Activated B cell treated with CpG ODN at 0.5 μM for 24 hours (primary cell): Measurements from ENCODE around the gene RMI2. TPM values are rescaled to one million over a fixed set of nuclear protein-coding genes. Genes with fewer than 3 reads are reported as not detected.

Experiments used
- ATAC-seq: fragments of 200-7000 bp; cut with Tn5 transposase; one replicate; pipeline ENCODE4 v1.10.0; 2021; ENCODE audit warnings: low read depth, mild to moderate bottlenecking, moderate library complexity
- CTCF ChIA-PET: fragments of 350-600 bp; sonication (Branson Sonifier 250); formaldehyde crosslinking; loops from one replicate; lab custom pipeline; 2021; ENCODE audit warnings: antibody characterized with exemption; lab: Charles Lee
- POLR2A ChIA-PET: fragments of 350-600 bp; sonication (Branson Sonifier 250); formaldehyde crosslinking; loops from one replicate; lab custom pipeline; 2021; ENCODE audit warnings: antibody characterized with exemption; lab: Charles Lee
- DNase-seq: peaks from one replicate; pipeline ENCODE4 v3.0.0; 2022
- H3K27ac Mint-ChIP-seq: one replicate; pipeline ENCODE4 v1.8.0; 2020; ENCODE audit warnings: mixed read lengths
- H3K27me3 Mint-ChIP-seq: one replicate; pipeline ENCODE4 v1.8.0; 2021; ENCODE audit warnings: mixed read lengths
- H3K36me3 Mint-ChIP-seq: one replicate; pipeline ENCODE4 v1.8.0; 2021; ENCODE audit warnings: low read depth, mixed read lengths
- H3K4me1 Mint-ChIP-seq: one replicate; pipeline ENCODE4 v1.8.0; 2021; ENCODE audit warnings: mixed read lengths
- H3K4me3 Mint-ChIP-seq: one replicate; pipeline ENCODE4 v1.8.0; 2020; ENCODE audit warnings: mild to moderate bottlenecking, mixed read lengths
- H3K9me3 Mint-ChIP-seq: one replicate; pipeline ENCODE4 v1.8.0; 2020; ENCODE audit warnings: mixed read lengths
- CTCF ChIP-seq: fragments of 200-600 bp; IDR thresholded peaks from one replicate; pipeline ENCODE4 v1.8.0; 2022; ENCODE audit warnings: antibody characterized with exemption, mild to moderate bottlenecking
- intact Hi-C: fragments of 100-400 bp; cut with micrococcal nuclease; formaldehyde crosslinking; loops from one replicate; pipeline ENCODE4 v1.15.1; 2024
- total RNA-seq: library from RNA; stranded (reverse); gene quantifications from 2 replicates; pipeline ENCODE4 v1.2.3, GENCODE V29; 2022

RMI2 gene
- total RNA-seq, 1 donor from 2014 or later, result 8.1 TPM

DNA sequence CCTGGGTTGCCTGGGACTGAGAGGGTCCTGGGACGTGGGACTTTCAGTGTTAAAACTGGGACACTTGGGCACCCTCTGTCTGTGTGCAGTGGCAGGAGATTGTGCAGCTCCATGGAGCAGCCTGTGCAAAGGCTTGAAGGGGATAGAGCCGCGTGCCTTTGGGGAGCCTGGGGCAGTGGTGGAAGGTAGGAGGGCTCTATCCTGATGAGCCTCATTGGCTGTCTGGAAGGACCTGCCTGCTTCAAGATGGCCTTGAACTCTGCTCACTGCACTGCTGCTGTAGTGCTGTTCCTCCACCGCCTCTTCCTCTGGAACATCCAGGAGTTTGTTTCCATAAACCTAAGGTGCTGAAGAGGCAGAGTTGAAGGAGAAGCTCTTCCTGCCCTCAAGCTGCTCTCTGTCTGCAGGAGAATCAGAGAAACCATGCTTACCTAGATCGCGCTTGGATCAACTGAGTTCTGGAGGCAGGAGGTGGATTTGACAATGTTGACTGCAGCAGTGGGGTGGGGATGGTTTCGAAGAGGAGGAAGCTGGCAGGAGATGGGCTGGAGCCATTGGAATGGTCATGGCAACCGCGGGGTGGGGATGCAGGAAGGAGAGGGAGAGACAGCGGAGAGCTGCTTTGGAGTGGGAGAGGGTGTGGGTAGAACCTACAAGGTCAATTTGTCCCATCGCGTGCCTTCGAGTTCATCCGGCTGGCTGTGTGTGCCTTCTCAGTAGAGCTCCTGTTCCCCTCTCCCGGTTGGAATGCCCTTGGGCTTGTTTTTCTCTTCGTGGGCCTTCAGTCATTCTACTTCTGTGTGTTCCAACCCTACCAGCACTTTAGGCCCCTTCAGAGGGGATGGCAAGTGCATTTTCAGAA lies 3.7 kb downstream of the RMI2 start:
- intact Hi-C loops, result no loop called here
- Mint-ChIP-seq H3K27me3 (no peaks in the 10 kb centered on the region), H3K9me3 (no peaks in the 10 kb centered on the region), H3K27ac (no peak overlapping the region), H3K36me3 (peaks cover 12% of the 10 kb centered on the region), H3K4me1 (peaks cover 62% of the 10 kb centered on the region), H3K4me3 (no peak overlapping the region)
- CTCF ChIA-PET, result interaction anchor here (2.0 kb wide), 1 partner anchor 94 kb away, joined by 8 read pairs; the partner anchor contains the start of gene SOCS1
- DNase-seq, result no peak
- no peak for TF ChIP-seq CTCF
- POLR2A ChIA-PET, result interaction anchor here (0.6 to 12.5 kb wide), 3 partner anchors 22 to 92 kb away, joined by 4 to 252 read pairs (median 6); partner anchors contain the start of gene SOCS1
- no peak for ATAC-seq

DNA sequence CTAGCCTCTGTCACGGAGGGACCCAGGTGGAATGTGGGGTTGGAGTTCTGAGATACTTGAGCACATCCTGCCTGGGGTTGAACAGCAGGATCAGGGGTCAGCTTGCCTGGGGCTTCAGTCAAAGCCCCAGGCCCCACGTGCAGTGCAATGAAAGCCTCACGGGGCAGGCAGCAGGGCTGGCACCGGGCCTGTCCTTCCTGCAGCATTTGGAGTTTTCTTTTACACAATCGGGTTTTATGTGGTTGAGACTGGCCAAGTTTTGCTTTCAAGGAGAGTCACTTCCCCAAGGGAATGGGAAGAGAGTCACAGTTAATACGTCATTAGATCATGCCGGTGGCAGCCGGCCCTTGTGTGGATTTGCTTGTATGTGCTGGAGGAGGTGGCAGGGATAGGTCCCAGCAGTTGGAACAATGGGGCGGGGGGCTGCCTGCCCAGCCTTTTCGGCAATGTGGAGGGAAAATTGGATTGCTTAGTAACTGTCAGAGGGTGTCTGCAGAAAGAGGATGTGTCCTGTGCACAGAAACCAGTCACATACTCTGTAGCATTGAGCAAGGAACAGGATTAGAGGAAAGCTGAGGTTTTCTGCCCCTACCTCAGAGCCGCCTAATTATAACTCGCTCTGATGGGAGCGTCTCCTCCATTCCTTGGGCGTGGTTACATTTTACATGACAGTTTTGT lies 4.5 kb downstream of the RMI2 start:
- Mint-ChIP-seq H3K4me1 (peaks cover 67% of the 10 kb centered on the region), H3K27ac (no peak overlapping the region), H3K36me3 (peaks cover 12% of the 10 kb centered on the region), H3K9me3 (no peaks in the 10 kb centered on the region), H3K27me3 (no peaks in the 10 kb centered on the region), H3K4me3 (no peak overlapping the region)
- intact Hi-C loops, result no loop called here
- DNase-seq (no peak), ATAC-seq (no peak)
- POLR2A ChIA-PET, result interaction anchor here (1.2 to 12.5 kb wide), 2 partner anchors 52 to 93 kb away, joined by 4 to 252 read pairs; partner anchors contain the start of gene SOCS1
- TF ChIP-seq CTCF, result no peak
- CTCF ChIA-PET, result no interaction called here

DNA sequence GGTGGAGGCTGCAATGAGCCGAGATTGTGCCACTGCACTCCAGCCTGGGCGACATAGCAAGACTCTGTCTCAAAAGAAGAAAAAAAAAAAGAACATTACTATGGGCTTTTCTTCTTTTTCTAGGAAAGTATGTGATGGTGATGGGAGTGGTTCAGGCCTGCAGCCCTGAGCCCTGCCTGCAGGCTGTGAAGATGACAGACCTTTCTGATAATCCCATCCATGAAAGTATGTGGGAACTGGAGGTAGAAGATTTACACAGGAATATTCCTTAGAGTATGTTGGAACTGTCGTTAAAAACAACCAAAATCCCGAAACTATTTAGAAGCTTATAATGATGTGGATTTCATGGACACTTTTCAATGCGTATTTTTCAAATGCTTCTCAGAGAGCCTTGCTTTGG lies 5.3 kb downstream of the RMI2 start:
- intact Hi-C loops, result no loop called here
- H3K36me3 Mint-ChIP-seq, result peaks cover 12% of the 10 kb centered on the region
- POLR2A ChIA-PET, result interaction anchor here (1.2 to 12.5 kb wide), 2 partner anchors 52 to 94 kb away, joined by 4 to 252 read pairs; partner anchors contain the start of gene SOCS1

DNA sequence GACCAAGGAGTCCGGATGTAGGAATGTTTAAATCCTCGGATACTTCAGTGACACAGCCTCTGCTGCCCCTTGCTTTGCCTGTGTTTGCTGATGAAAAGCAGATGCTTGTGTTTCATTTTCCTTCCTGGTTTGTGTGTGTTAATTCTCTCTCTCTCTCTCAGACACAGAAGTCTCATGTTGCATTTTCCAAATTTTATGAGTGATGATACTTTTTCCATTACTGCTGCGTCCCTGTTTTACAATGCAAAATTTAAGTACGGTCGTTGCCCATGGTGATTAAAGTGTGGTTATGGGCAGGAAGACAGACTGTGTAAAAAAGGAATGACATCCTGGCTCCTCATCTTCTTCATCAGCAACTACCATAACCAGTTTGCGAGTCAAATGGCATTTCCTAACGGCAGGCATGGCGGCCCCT lies 5.7 kb downstream of the RMI2 start:
- POLR2A ChIA-PET, result interaction anchor here (12.5 kb wide), 1 partner anchor 94 kb away, joined by 252 read pairs; the partner anchor contains the start of gene SOCS1
- peaks cover 12% of the 10 kb centered on the region for H3K36me3 Mint-ChIP-seq
- H3K27ac Mint-ChIP-seq, result no peak overlapping the region
- DNase-seq (no peak), ATAC-seq (no peak)
- intact Hi-C loops, result no loop called here
- H3K9me3 Mint-ChIP-seq, result no peaks in the 10 kb centered on the region
- no peaks in the 10 kb centered on the region for H3K27me3 Mint-ChIP-seq
- H3K4me3 Mint-ChIP-seq, result no peak overlapping the region
- no peak for TF ChIP-seq CTCF
- CTCF ChIA-PET, result interaction anchor here (3.1 kb wide), 1 partner anchor 95 kb away, joined by 12 read pairs; the partner anchor contains the start of gene SOCS1
- H3K4me1 Mint-ChIP-seq, result peaks cover 71% of the 10 kb centered on the region

More for the DNA sequence above, 5.3 kb downstream of the RMI2 start:
- Mint-ChIP-seq H3K4me1 (peaks cover 70% of the 10 kb centered on the region), H3K9me3 (no peaks in the 10 kb centered on the region), H3K4me3 (no peak overlapping the region), H3K27me3 (no peaks in the 10 kb centered on the region), H3K27ac (no peak overlapping the region)
- CTCF ChIA-PET, result interaction anchor here (3.1 kb wide), 1 partner anchor 95 kb away, joined by 12 read pairs; the partner anchor contains the start of gene SOCS1
- DNase-seq (no peak), ATAC-seq (no peak)
- TF ChIP-seq CTCF, result no peak
